ENCODE data around the gene DNAJC21.

GRCh38 chr5:34891981-34892380 is 37.4 kb upstream of the DNAJC21 start:
- TF ChIP-seq CTCF (conservative IDR thresholded peaks at IDR 0.05; ENCODE audit: low read depth, low read length) (no peak), CEBPB (IDR thresholded peaks at IDR 0.05; ENCODE audit: low read depth, low read length) (no peak), SMC3 (IDR thresholded peaks at IDR 0.05; ENCODE audit: low read depth, low read length) (no peak), USF2 (IDR thresholded peaks at IDR 0.05; ENCODE audit: low read depth, low read length) (no peak), MAFK (IDR thresholded peaks at IDR 0.05; ENCODE audit: low read depth, low read length) (no peak), RAD21 (IDR thresholded peaks at IDR 0.05; ENCODE audit: low read length) (no peak), POLR2A (IDR thresholded peaks at IDR 0.05; ENCODE audit: low read depth, low read length) (no peak), RFX5 (IDR thresholded peaks at IDR 0.05; ENCODE audit: low read depth, low read length) (no peak), MAZ (IDR thresholded peaks at IDR 0.05; ENCODE audit: borderline replicate concordance, low read depth, low read length) (no peak), RCOR1 (IDR thresholded peaks at IDR 0.05; ENCODE audit: insufficient replicate concordance, low read length) (no peak), ELK1 (IDR thresholded peaks at IDR 0.05; ENCODE audit: borderline replicate concordance, low read depth, low read length) (no peak), BHLHE40 (IDR thresholded peaks at IDR 0.05; ENCODE audit: low read depth, low read length) (no peak)

Measured in IMR-90 (cell line).